Body of pancreas (tissue), 4 donors: ENCODE measurements around the gene FPR1.

Source experiments
- POLR2A ChIP-seq, 3 donors: fragments of 450-650 bp; IDR thresholded peaks; one replicate each; pipeline ENCODE4 v1.6.1; 2016; ENCODE audit warnings: antibody characterized with exemption in 3 of 3, mild to moderate bottlenecking in 2 of 3
- TF ChIP-seq, protein P1 (sequence below), 7 experiments: fragments of 450-650 bp in 4 of 7; fragments of 200-600 bp in 3 of 7; sonication (generic) in 3 of 7; IDR thresholded peaks; one replicate each; pipeline ENCODE4 v1.5.1; 2016 to 2019; ENCODE audit warnings: antibody characterized with exemption in 7 of 7

DNA sequence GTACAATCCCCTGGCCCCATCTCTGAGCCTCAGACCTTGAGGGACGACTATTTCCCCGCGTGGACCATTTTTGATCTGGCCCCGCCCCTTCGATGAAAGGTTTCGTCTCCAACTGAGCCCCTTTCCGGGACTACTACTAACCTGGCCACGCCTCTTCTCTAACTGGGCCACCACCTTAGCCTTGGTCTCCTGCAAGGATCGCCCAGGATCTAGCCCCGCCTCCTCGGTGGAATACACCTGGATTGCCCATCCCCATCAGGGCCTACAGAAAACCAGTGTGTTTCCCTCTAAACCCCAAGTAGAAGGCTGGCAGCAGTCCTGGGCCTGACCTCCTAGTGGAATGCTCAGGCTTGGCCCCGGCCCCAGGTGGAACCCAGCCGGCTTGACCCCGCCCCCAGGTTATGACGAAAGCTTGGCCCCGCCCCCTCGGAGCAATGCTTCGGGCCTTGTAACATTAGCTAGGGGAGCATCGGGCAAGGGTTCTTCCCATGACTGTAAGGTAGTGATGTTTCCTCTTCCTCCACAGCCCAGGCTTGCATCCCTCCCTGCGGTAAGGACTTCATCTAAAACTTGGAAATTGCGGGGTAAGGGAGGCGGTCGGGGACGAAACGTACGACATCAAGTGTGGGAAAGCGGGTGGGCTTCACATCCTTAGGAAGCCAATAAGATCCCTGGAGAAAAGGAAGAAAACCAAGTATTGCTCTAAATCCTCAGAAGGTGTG is 49.4 kb downstream of the FPR1 start:
- TF ChIP-seq, protein P1, sequence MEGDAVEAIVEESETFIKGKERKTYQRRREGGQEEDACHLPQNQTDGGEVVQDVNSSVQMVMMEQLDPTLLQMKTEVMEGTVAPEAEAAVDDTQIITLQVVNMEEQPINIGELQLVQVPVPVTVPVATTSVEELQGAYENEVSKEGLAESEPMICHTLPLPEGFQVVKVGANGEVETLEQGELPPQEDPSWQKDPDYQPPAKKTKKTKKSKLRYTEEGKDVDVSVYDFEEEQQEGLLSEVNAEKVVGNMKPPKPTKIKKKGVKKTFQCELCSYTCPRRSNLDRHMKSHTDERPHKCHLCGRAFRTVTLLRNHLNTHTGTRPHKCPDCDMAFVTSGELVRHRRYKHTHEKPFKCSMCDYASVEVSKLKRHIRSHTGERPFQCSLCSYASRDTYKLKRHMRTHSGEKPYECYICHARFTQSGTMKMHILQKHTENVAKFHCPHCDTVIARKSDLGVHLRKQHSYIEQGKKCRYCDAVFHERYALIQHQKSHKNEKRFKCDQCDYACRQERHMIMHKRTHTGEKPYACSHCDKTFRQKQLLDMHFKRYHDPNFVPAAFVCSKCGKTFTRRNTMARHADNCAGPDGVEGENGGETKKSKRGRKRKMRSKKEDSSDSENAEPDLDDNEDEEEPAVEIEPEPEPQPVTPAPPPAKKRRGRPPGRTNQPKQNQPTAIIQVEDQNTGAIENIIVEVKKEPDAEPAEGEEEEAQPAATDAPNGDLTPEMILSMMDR (IDR thresholded peaks at IDR 0.05) = no peak
- peak in 2 of 3 donors; percentile 19 to 38 for TF ChIP-seq POLR2A (IDR thresholded peaks at IDR 0.05)
